T-helper 1 cell treated with Interleukin-12 subunit alpha and Interleukin-12 subunit beta and Interleukin-4 antibody, amounts not matched to agents 30 μg/mL and 1 μg/mL, for 36 hours (primary cell): ENCODE measurements around the gene ATXN1.

Experiments used
- H3K27ac Mint-ChIP-seq: one replicate; pipeline ENCODE4 v1.8.0; 2021; ENCODE audit warnings: mild to moderate bottlenecking, mixed read lengths
- H3K27me3 Mint-ChIP-seq: one replicate; pipeline ENCODE4 v1.8.0; 2021; ENCODE audit warnings: low read depth, mixed read lengths
- H3K36me3 Mint-ChIP-seq: one replicate; pipeline ENCODE4 v1.8.0; 2021; ENCODE audit warnings: low read depth, mixed read lengths
- H3K4me1 Mint-ChIP-seq: one replicate; pipeline ENCODE4 v1.8.0; 2021; ENCODE audit warnings: low read depth, mixed read lengths
- H3K4me3 Mint-ChIP-seq: one replicate; pipeline ENCODE4 v1.8.0; 2021; ENCODE audit warnings: mild to moderate bottlenecking, moderate library complexity, mixed read lengths
- H3K9me3 Mint-ChIP-seq: one replicate; pipeline ENCODE4 v1.8.0; 2021; ENCODE audit warnings: mixed read lengths

ATXN1 gene

GRCh38 chr6:16748025-16748319 lies 13.3 kb downstream of the ATXN1 start:
- Mint-ChIP-seq H3K9me3 (no peaks in the 10 kb centered on the region), H3K27me3 (no peaks in the 10 kb centered on the region), H3K4me3 (no peak overlapping the region), H3K4me1 (peaks cover 55% of the 10 kb centered on the region), H3K27ac (no peak overlapping the region), H3K36me3 (peaks cover 70% of the 10 kb centered on the region)

- no peak overlapping the region for H3K27ac Mint-ChIP-seq
- peaks cover 69% of the 10 kb centered on the region for H3K36me3 Mint-ChIP-seq
- no peaks in the 10 kb centered on the region for H3K9me3 Mint-ChIP-seq
Observed at GRCh38 chr6:16747232-16748024, 13.8 kb downstream of the ATXN1 start.

GRCh38 chr6:16746812-16747211 lies 14.4 kb downstream of the ATXN1 start:
- H3K27me3 Mint-ChIP-seq = no peaks in the 10 kb centered on the region
- H3K36me3 Mint-ChIP-seq = peaks cover 66% of the 10 kb centered on the region
- H3K4me3 Mint-ChIP-seq = no peak overlapping the region
- peaks cover 59% of the 10 kb centered on the region for H3K4me1 Mint-ChIP-seq
- H3K27ac Mint-ChIP-seq = no peak overlapping the region
- no peaks in the 10 kb centered on the region for H3K9me3 Mint-ChIP-seq

More at GRCh38 chr6:16747232-16748024, 13.8 kb downstream of the ATXN1 start:
- no peak overlapping the region for H3K4me3 Mint-ChIP-seq
- no peaks in the 10 kb centered on the region for H3K27me3 Mint-ChIP-seq
- H3K4me1 Mint-ChIP-seq = peaks cover 55% of the 10 kb centered on the region

- Mint-ChIP-seq H3K36me3 (peaks cover 64% of the 10 kb centered on the region), H3K27ac (no peak overlapping the region), H3K27me3 (no peaks in the 10 kb centered on the region), H3K4me1 (peaks cover 61% of the 10 kb centered on the region), H3K4me3 (no peak overlapping the region), H3K9me3 (no peaks in the 10 kb centered on the region)
Observed at GRCh38 chr6:16746401-16746800, 14.9 kb downstream of the ATXN1 start.

GRCh38 chr6:16743664-16744210 lies 17.5 kb downstream of the ATXN1 start:
- H3K4me1 Mint-ChIP-seq = peaks cover 67% of the 10 kb centered on the region
- H3K27ac Mint-ChIP-seq = no peak overlapping the region
- no peaks in the 10 kb centered on the region for H3K27me3 Mint-ChIP-seq
- H3K4me3 Mint-ChIP-seq = no peak overlapping the region
- H3K36me3 Mint-ChIP-seq = peaks cover 63% of the 10 kb centered on the region
- H3K9me3 Mint-ChIP-seq = no peaks in the 10 kb centered on the region

GRCh38 chr6:16742116-16742515 lies 19.1 kb downstream of the ATXN1 start:
- H3K4me3 Mint-ChIP-seq = no peak overlapping the region
- H3K9me3 Mint-ChIP-seq = no peaks in the 10 kb centered on the region
- H3K4me1 Mint-ChIP-seq = peaks cover 65% of the 10 kb centered on the region
- no peak overlapping the region for H3K27ac Mint-ChIP-seq
- H3K36me3 Mint-ChIP-seq = peaks cover 63% of the 10 kb centered on the region
- H3K27me3 Mint-ChIP-seq = no peaks in the 10 kb centered on the region

GRCh38 chr6:16741112-16742016 lies 19.9 kb downstream of the ATXN1 start:
- H3K27me3 Mint-ChIP-seq = no peaks in the 10 kb centered on the region
- peaks cover 69% of the 10 kb centered on the region for H3K4me1 Mint-ChIP-seq
- peaks cover 64% of the 10 kb centered on the region for H3K36me3 Mint-ChIP-seq
- peak overlapping the region; percentile 8 for H3K27ac Mint-ChIP-seq
- no peaks in the 10 kb centered on the region for H3K9me3 Mint-ChIP-seq
- H3K4me3 Mint-ChIP-seq = no peak overlapping the region

- peaks cover 64% of the 10 kb centered on the region for H3K4me1 Mint-ChIP-seq
- no peaks in the 10 kb centered on the region for H3K9me3 Mint-ChIP-seq
- H3K4me3 Mint-ChIP-seq = no peak overlapping the region
- H3K27me3 Mint-ChIP-seq = no peaks in the 10 kb centered on the region
- no peak overlapping the region for H3K27ac Mint-ChIP-seq
- H3K36me3 Mint-ChIP-seq = peaks cover 57% of the 10 kb centered on the region
Observed at GRCh38 chr6:16740097-16740496, 21.2 kb downstream of the ATXN1 start.

GRCh38 chr6:16739329-16739801 lies 21.9 kb downstream of the ATXN1 start:
- no peak overlapping the region for H3K27ac Mint-ChIP-seq
- no peaks in the 10 kb centered on the region for H3K27me3 Mint-ChIP-seq
- H3K9me3 Mint-ChIP-seq = no peaks in the 10 kb centered on the region
- H3K4me1 Mint-ChIP-seq = peaks cover 62% of the 10 kb centered on the region
- H3K36me3 Mint-ChIP-seq = peaks cover 57% of the 10 kb centered on the region
- no peak overlapping the region for H3K4me3 Mint-ChIP-seq

- H3K27ac Mint-ChIP-seq = no peak overlapping the region
- peaks cover 62% of the 10 kb centered on the region for H3K4me1 Mint-ChIP-seq
- H3K9me3 Mint-ChIP-seq = no peaks in the 10 kb centered on the region
- no peak overlapping the region for H3K4me3 Mint-ChIP-seq
- H3K36me3 Mint-ChIP-seq = peaks cover 54% of the 10 kb centered on the region
- H3K27me3 Mint-ChIP-seq = no peaks in the 10 kb centered on the region
Observed at GRCh38 chr6:16737925-16738324, 23.3 kb downstream of the ATXN1 start.

GRCh38 chr6:16736856-16737775 lies 24.1 kb downstream of the ATXN1 start:
- Mint-ChIP-seq H3K27ac (no peak overlapping the region), H3K4me1 (peaks cover 62% of the 10 kb centered on the region), H3K27me3 (no peaks in the 10 kb centered on the region), H3K9me3 (no peaks in the 10 kb centered on the region), H3K36me3 (peaks cover 55% of the 10 kb centered on the region), H3K4me3 (no peak overlapping the region)

- no peak overlapping the region for H3K4me3 Mint-ChIP-seq
- no peak overlapping the region for H3K27ac Mint-ChIP-seq
- peaks cover 54% of the 10 kb centered on the region for H3K36me3 Mint-ChIP-seq
- peaks cover 59% of the 10 kb centered on the region for H3K4me1 Mint-ChIP-seq
- H3K27me3 Mint-ChIP-seq = no peaks in the 10 kb centered on the region
- H3K9me3 Mint-ChIP-seq = no peaks in the 10 kb centered on the region
Observed at GRCh38 chr6:16735014-16735413, 26.2 kb downstream of the ATXN1 start.

GRCh38 chr6:16733085-16733484 lies 28.2 kb downstream of the ATXN1 start:
- H3K9me3 Mint-ChIP-seq = no peaks in the 10 kb centered on the region
- H3K27me3 Mint-ChIP-seq = no peaks in the 10 kb centered on the region
- H3K36me3 Mint-ChIP-seq = peaks cover 44% of the 10 kb centered on the region
- H3K4me3 Mint-ChIP-seq = no peak overlapping the region
- H3K27ac Mint-ChIP-seq = peak overlapping the region; percentile 88
- peaks cover 67% of the 10 kb centered on the region for H3K4me1 Mint-ChIP-seq
